GM21737 (cell line): ENCODE data around the gene MYL3.
"Not testable (repeated sequence)": the region's sequence is repeated elsewhere in the genome, so short reads cannot be mapped to it uniquely, and the experiment has no call there.

Experiments
- ATAC-seq: cut with Tn5 transposase; IDR thresholded peaks from one replicate; pipeline ENCODE4 v1.9.1; 2021; ENCODE audit warnings: mild to moderate bottlenecking, moderate library complexity; ENCODE audit not compliant: unreplicated experiment

Gene MYL3

GRCh38 chr3:46863261-46863782 lies at the start of gene MYL3:
MYL3 (minus strand) TSS chr3:46863444; CDS start chr3:46863390, 54 bp downstream.
- ATAC-seq = no peak

- no peak for ATAC-seq
Measured at GRCh38 chr3:46912986-46913385, 49.7 kb upstream of the MYL3 start.

- ATAC-seq = not testable (repeated sequence)
Measured at GRCh38 chr3:46910914-46911313, 47.7 kb upstream of the MYL3 start.

GRCh38 chr3:46910166-46910760 lies 47.0 kb upstream of the MYL3 start:
- no peak for ATAC-seq

- no peak for ATAC-seq
Measured at GRCh38 chr3:46909535-46910161, 46.4 kb upstream of the MYL3 start.

GRCh38 chr3:46908986-46909534 lies 45.8 kb upstream of the MYL3 start:
- ATAC-seq = no peak

- ATAC-seq = no peak
Measured at GRCh38 chr3:46908294-46908985, 45.2 kb upstream of the MYL3 start.

- ATAC-seq = no peak
Measured at GRCh38 chr3:46907960-46908293, 44.7 kb upstream of the MYL3 start.

- ATAC-seq = no peak
Measured at GRCh38 chr3:46907271-46907670, 44.0 kb upstream of the MYL3 start.

GRCh38 chr3:46906471-46907058 lies 43.3 kb upstream of the MYL3 start:
- ATAC-seq = no peak

GRCh38 chr3:46905661-46906451 lies 42.6 kb upstream of the MYL3 start:
- no peak for ATAC-seq

- no peak for ATAC-seq
Measured at GRCh38 chr3:46905213-46905560, 41.9 kb upstream of the MYL3 start.

- ATAC-seq = no peak
Measured at GRCh38 chr3:46904303-46905212, 41.3 kb upstream of the MYL3 start.

GRCh38 chr3:46903341-46904302 lies 40.4 kb upstream of the MYL3 start:
- no peak for ATAC-seq

- no peak for ATAC-seq
Measured at GRCh38 chr3:46902188-46902631, 39.0 kb upstream of the MYL3 start.

GRCh38 chr3:46901591-46902187 lies 38.4 kb upstream of the MYL3 start:
- no peak for ATAC-seq

GRCh38 chr3:46901061-46901460 lies 37.8 kb upstream of the MYL3 start:
- no peak for ATAC-seq

GRCh38 chr3:46900356-46900755 lies 37.1 kb upstream of the MYL3 start:
- no peak for ATAC-seq
